Measurements from ENCODE around the gene TYW5.

DNA sequence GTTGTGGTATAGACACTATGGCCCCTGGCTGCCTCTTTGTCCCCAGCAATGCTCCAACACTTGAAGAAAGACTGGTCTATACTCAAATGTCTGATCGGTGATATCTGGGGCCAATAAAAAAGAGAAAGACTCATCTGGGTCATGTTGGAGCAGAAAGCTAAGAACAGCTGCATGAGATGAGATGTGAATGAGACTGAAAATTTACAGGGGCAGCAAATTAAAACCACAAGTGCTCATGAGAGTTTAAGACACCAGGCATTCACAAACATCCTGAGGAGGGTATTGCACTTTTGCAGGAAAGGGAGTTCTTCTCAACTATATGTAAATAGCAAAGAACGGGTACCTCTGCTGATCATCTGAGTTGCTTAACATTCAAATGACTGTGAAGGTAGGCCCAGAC is 36.4 kb upstream of the TYW5 start:
- no peak for TF ChIP-seq EZH2 (IDR thresholded peaks at IDR 0.05; ENCODE audit: low read length)
- TF ChIP-seq, protein P1, sequence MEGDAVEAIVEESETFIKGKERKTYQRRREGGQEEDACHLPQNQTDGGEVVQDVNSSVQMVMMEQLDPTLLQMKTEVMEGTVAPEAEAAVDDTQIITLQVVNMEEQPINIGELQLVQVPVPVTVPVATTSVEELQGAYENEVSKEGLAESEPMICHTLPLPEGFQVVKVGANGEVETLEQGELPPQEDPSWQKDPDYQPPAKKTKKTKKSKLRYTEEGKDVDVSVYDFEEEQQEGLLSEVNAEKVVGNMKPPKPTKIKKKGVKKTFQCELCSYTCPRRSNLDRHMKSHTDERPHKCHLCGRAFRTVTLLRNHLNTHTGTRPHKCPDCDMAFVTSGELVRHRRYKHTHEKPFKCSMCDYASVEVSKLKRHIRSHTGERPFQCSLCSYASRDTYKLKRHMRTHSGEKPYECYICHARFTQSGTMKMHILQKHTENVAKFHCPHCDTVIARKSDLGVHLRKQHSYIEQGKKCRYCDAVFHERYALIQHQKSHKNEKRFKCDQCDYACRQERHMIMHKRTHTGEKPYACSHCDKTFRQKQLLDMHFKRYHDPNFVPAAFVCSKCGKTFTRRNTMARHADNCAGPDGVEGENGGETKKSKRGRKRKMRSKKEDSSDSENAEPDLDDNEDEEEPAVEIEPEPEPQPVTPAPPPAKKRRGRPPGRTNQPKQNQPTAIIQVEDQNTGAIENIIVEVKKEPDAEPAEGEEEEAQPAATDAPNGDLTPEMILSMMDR (optimal IDR thresholded peaks at IDR 0.05 in 1 of 3, IDR thresholded peaks at IDR 0.05 in 1 of 3, conservative IDR thresholded peaks at IDR 0.05 in 1 of 3; ENCODE audit: extremely low read depth in 1 of 3, insufficient read depth in 2 of 3, low read length in 3 of 3): no peak

Measured in keratinocyte (primary cell).